MM.1S (cell line): ENCODE results near the gene SH3PXD2A.

Experiments
- DNase-seq: peaks from one replicate; pipeline ENCODE4 v3.0.0-alpha.2; 2015
- H2AFZ ChIP-seq: fragments of 300-600 bp; sonication (generic); 2 replicates; pipeline ENCODE4 v1.6.0; 2016; ENCODE audit warnings: antibody characterized with exemption, low read length
- H3F3A ChIP-seq: fragments of 300-600 bp; sonication (generic); 2 replicates; pipeline ENCODE4 v1.6.1; 2016; ENCODE audit warnings: mild to moderate bottlenecking, antibody characterized with exemption, low read length, moderate library complexity, mixed read lengths; ENCODE audit not compliant: insufficient read depth
- H3K27ac ChIP-seq: fragments of 300-600 bp; sonication (generic); 2 replicates; pipeline ENCODE4 v1.5.1; 2016; ENCODE audit warnings: mild to moderate bottlenecking, low read length
- H3K27me3 ChIP-seq: fragments of 300-600 bp; sonication (generic); replicated peaks from 2 replicates; pipeline ENCODE4 v1.6.0; 2016; ENCODE audit warnings: low read length; ENCODE audit not compliant: insufficient read depth
- H3K36me3 ChIP-seq: fragments of 300-600 bp; sonication (generic); replicated peaks from 2 replicates; pipeline ENCODE4 v1.6.1; 2016; ENCODE audit warnings: mild to moderate bottlenecking, low read length, mixed read lengths; ENCODE audit not compliant: insufficient read depth
- H3K4me1 ChIP-seq: fragments of 300-600 bp; sonication (generic); 2 replicates; pipeline ENCODE4 v1.6.1; 2016; ENCODE audit warnings: low read length, mixed read lengths
- H3K4me2 ChIP-seq: fragments of 300-600 bp; sonication (generic); 2 replicates; pipeline ENCODE4 v1.6.0; 2016; ENCODE audit warnings: low read depth, low read length
- H3K4me3 ChIP-seq: fragments of 300-600 bp; sonication (generic); 2 replicates; pipeline ENCODE4 v1.5.1; 2016; ENCODE audit warnings: low read length, mixed read lengths
- H3K79me2 ChIP-seq: fragments of 300-600 bp; sonication (generic); 2 replicates; pipeline ENCODE4 v1.6.1; 2016; ENCODE audit warnings: mixed run types, low read length, mixed read lengths
- H3K9ac ChIP-seq: fragments of 300-600 bp; sonication (generic); 2 replicates; pipeline ENCODE4 v1.6.1; 2016; ENCODE audit warnings: low read length, mixed read lengths
- H3K9me2 ChIP-seq: fragments of 300-600 bp; sonication (generic); replicated peaks from 2 replicates; pipeline ENCODE4 v1.6.1; 2016; ENCODE audit warnings: mild to moderate bottlenecking, low read length, mixed read lengths; ENCODE audit not compliant: insufficient read depth
- H3K9me3 ChIP-seq: fragments of 300-600 bp; sonication (generic); replicated peaks from 2 replicates; pipeline ENCODE4 v1.6.1; 2016; ENCODE audit warnings: mild to moderate bottlenecking, low read length, mixed read lengths; ENCODE audit not compliant: insufficient read depth
- H4K20me1 ChIP-seq: fragments of 300-600 bp; sonication (generic); 2 replicates; pipeline ENCODE4 v1.6.1; 2016; ENCODE audit warnings: mild to moderate bottlenecking, low read length, moderate library complexity, mixed read lengths; ENCODE audit not compliant: insufficient read depth
- CTCF ChIP-seq: fragments of 300-600 bp; sonication (generic); IDR thresholded peaks from 2 replicates; pipeline ENCODE4 v1.5.1; 2016; ENCODE audit warnings: antibody characterized with exemption, low read length, mixed read lengths
- EZH2 ChIP-seq: fragments of 300-600 bp; sonication (generic); optimal IDR thresholded peaks from 2 replicates; pipeline ENCODE3; 2017; ENCODE audit warnings: low read depth, mild to moderate bottlenecking, antibody characterized with exemption, low read length, mixed read lengths
- EZH2phosphoT487 ChIP-seq: fragments of 300-600 bp; sonication (generic); IDR thresholded peaks from 2 replicates; pipeline ENCODE4 v1.6.1; 2018; ENCODE audit warnings: antibody characterized with exemption, low read length

The SH3PXD2A gene

GRCh38 chr10:103819493-103819892 is 35.9 kb downstream of the SH3PXD2A start:
- Histone ChIP-seq H3F3A (no peaks in the 10 kb centered on the region), H3K27ac (no peak overlapping the region)

GRCh38 chr10:103818765-103819374 is 36.5 kb downstream of the SH3PXD2A start:
- TF ChIP-seq EZH2 (no peak), CTCF (no peak), EZH2phosphoT487 (no peak)
- Histone ChIP-seq H3K9me2 (no peaks in the 10 kb centered on the region), H3K9ac (no peak overlapping the region), H3K27me3 (no peaks in the 10 kb centered on the region), H2AFZ (no peak overlapping the region), H3K27ac (no peak overlapping the region), H4K20me1 (no peaks in the 10 kb centered on the region), H3K79me2 (no peaks in the 10 kb centered on the region), H3F3A (no peaks in the 10 kb centered on the region), H3K36me3 (no peaks in the 10 kb centered on the region), H3K4me1 (peaks cover 7% of the 10 kb centered on the region), H3K4me2 (no peak overlapping the region), H3K4me3 (no peak overlapping the region), H3K9me3 (no peaks in the 10 kb centered on the region)
- DNase-seq, result no peak

More at GRCh38 chr10:103819493-103819892, 35.9 kb downstream of the SH3PXD2A start:
- Histone ChIP-seq H3K27me3 (no peaks in the 10 kb centered on the region), H2AFZ (no peak overlapping the region), H3K36me3 (no peaks in the 10 kb centered on the region), H3K9me2 (no peaks in the 10 kb centered on the region), H3K9ac (no peak overlapping the region), H4K20me1 (no peaks in the 10 kb centered on the region), H3K4me2 (no peak overlapping the region), H3K9me3 (no peaks in the 10 kb centered on the region), H3K79me2 (no peaks in the 10 kb centered on the region), H3K4me3 (no peak overlapping the region), H3K4me1 (peaks cover 7% of the 10 kb centered on the region)
- no peak for DNase-seq
- TF ChIP-seq EZH2 (no peak), EZH2phosphoT487 (no peak), CTCF (no peak)

GRCh38 chr10:103818105-103818504 is 37.3 kb downstream of the SH3PXD2A start:
- Histone ChIP-seq H2AFZ (no peak overlapping the region), H3K9me3 (no peaks in the 10 kb centered on the region), H3K27me3 (no peaks in the 10 kb centered on the region), H3K4me2 (no peak overlapping the region), H4K20me1 (no peaks in the 10 kb centered on the region), H3K9me2 (no peaks in the 10 kb centered on the region), H3K27ac (no peak overlapping the region), H3K36me3 (no peaks in the 10 kb centered on the region), H3K4me1 (peaks cover 7% of the 10 kb centered on the region), H3K79me2 (no peaks in the 10 kb centered on the region), H3K9ac (no peak overlapping the region), H3K4me3 (no peak overlapping the region), H3F3A (no peaks in the 10 kb centered on the region)
- DNase-seq, result no peak
- TF ChIP-seq EZH2 (no peak), CTCF (no peak), EZH2phosphoT487 (no peak)
